Gastrocnemius medialis (tissue), 4 donors: Measurements from ENCODE around the gene ZNF445. TPM values are rescaled to one million over a fixed set of nuclear protein-coding genes. Genes with fewer than 3 reads are reported as not detected.
A peak's percentile ranks its signal among the peaks of the same experiment; 100 is the strongest.

Experiments used
- ATAC-seq, 2 donors: fragments of 150-250 bp; one replicate each; pipeline ENCODE4 v1.9.1; 2016
- DNase-seq, 2 donors: peaks; one replicate each; pipeline ENCODE4 v3.0.0-alpha.2; 2019
- H3K27ac ChIP-seq, 4 donors: fragments of 200-600 bp; sonication (generic); 1 replicate in 1 of 4; 2 replicates in 3 of 4; pipeline ENCODE4 v1.5.1; 2016 to 2018; ENCODE audit warnings: mild to moderate bottlenecking in 2 of 4, moderate library complexity in 1 of 4
- H3K27me3 ChIP-seq, 3 donors: fragments of 200-600 bp; sonication (generic) in 2 of 3; 1 replicate in 1 of 3; 2 replicates in 2 of 3; pipeline versions ENCODE4 v1.5.1 to v1.6.0; 2016 to 2019; ENCODE audit warnings: mild to moderate bottlenecking in 1 of 3, moderate library complexity in 1 of 3
- H3K36me3 ChIP-seq, 2 donors: fragments of 200-600 bp; sonication (generic) in 1 of 2; one replicate each; pipeline ENCODE4 v1.5.1; 2017 to 2018
- H3K4me1 ChIP-seq, 2 donors: fragments of 200-600 bp; sonication (generic) in 1 of 2; one replicate each; pipeline ENCODE4 v1.5.1; 2016 to 2017; ENCODE audit warnings: mild to moderate bottlenecking in 2 of 2
- H3K4me3 ChIP-seq, 4 donors: fragments of 200-600 bp; sonication (generic) in 3 of 4; 1 replicate in 1 of 4; 2 replicates in 3 of 4; pipeline ENCODE4 v1.5.1; 2016 to 2019; ENCODE audit warnings: mild to moderate bottlenecking in 2 of 4
- H3K9me3 ChIP-seq, 3 donors: fragments of 200-600 bp; sonication (generic) in 2 of 3; 1 replicate in 1 of 3; 2 replicates in 2 of 3; pipeline ENCODE4 v1.5.1; 2016 to 2019
- CTCF ChIP-seq, 5 experiments: fragments of 450-650 bp in 3 of 5; fragments of 200-600 bp in 2 of 5; sonication (generic) in 2 of 5; IDR thresholded peaks in 4 of 5; conservative IDR thresholded peaks in 1 of 5; 1 replicate in 4 of 5; 2 replicates in 1 of 5; pipeline ENCODE4 v1.5.1; 2016 to 2019; ENCODE audit warnings: antibody characterized with exemption in 5 of 5, mild to moderate bottlenecking in 3 of 5, moderate library complexity in 3 of 5
- POLR2A ChIP-seq, 2 donors: fragments of 450-650 bp; IDR thresholded peaks; one replicate each; pipeline ENCODE4 v1.6.1; 2017; ENCODE audit warnings: antibody characterized with exemption in 2 of 2, mild to moderate bottlenecking in 2 of 2, moderate library complexity in 2 of 2
- in situ Hi-C, 4 donors: fragments of 200-750 bp; cut with MboI; loops; one replicate each; pipeline versions ENCODE4 v1.15.0 to v1.8.0; 2017; ENCODE audit warnings: low sequenced_read_pairs in 4 of 4
- intact Hi-C: fragments of 100-400 bp; cut with DNase I; formaldehyde crosslinking; loops from one replicate; pipeline ENCODE4 v1.15.1; 2023; ENCODE audit warnings: low total_unique reads
- total RNA-seq, 4 donors: library from RNA; depleted of rRNA; stranded (reverse); fragments of >200 nt; gene quantifications; one replicate each; pipeline versions ENCODE4 v1.1.0 to v1.2.3, GENCODE V29; 2016

The ZNF445 gene
- total RNA-seq, 4 donors from 2014 or later = 3.6 to 6.2 (median 3.8) TPM

GRCh38 chr3:44439499-44440295 lies 37.8 kb downstream of the ZNF445 start:
- Histone ChIP-seq H3K27ac (peak overlapping the region; percentile 75 to 85 (median 79)), H3K4me1 (peaks cover 0 to 9% of the 10 kb centered on the region in 2 donors), H3K4me3 (peak overlapping the region in 2 of 4 donors; percentile 16 to 34), H3K36me3 (peaks cover 0 to 4% of the 10 kb centered on the region in 2 donors), H3K27me3 (no peaks in the 10 kb centered on the region), H3K9me3 (no peaks in the 10 kb centered on the region)
- intact Hi-C loops = loop anchor here (5.0 kb wide), 1 partner anchor 102 kb away; the partner anchor contains the start of gene TCAIM
- DNase-seq (peak; percentile 49 to 54), ATAC-seq (peak; percentile 78 to 83)
- TF ChIP-seq CTCF (IDR thresholded peaks at IDR 0.05 in 4 of 5, conservative IDR thresholded peaks at IDR 0.05 in 1 of 5) (no peak), POLR2A (IDR thresholded peaks at IDR 0.05) (peak; percentile 29 to 38)
- in situ Hi-C loops = no loop called here

GRCh38 chr3:44437800-44438199 lies 39.7 kb downstream of the ZNF445 start:
- DNase-seq = no peak
- in situ Hi-C loops = no loop called here
- ATAC-seq = no peak
- Histone ChIP-seq H3K9me3 (no peaks in the 10 kb centered on the region), H3K4me3 (no peak overlapping the region), H3K27ac (no peak overlapping the region), H3K4me1 (peaks cover 0 to 9% of the 10 kb centered on the region in 2 donors), H3K36me3 (no peaks in the 10 kb centered on the region), H3K27me3 (no peaks in the 10 kb centered on the region)
- TF ChIP-seq CTCF (IDR thresholded peaks at IDR 0.05 in 4 of 5, conservative IDR thresholded peaks at IDR 0.05 in 1 of 5) = no peak
- TF ChIP-seq POLR2A (IDR thresholded peaks at IDR 0.05) = no peak
- intact Hi-C loops = no loop called here

DNA sequence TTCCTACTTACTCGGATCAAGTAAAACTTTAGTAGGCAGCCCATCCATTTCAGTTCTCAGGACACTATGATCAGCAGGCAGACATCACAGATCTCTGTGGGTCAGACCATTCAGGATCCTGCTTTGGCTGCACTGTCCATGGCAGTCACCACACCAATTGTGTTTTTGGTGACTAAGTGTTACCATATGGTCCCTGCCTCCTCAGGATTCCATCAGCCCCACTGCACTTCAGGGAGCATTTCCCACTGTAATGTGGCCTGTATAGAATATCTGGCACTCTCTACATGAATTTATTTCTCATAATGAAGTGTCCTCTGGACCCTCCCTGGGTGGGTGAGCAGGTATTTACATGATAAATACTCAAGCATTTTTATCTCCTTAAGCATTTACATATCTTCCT lies 41.3 kb downstream of the ZNF445 start:
- in situ Hi-C loops = no loop called here
- Histone ChIP-seq H3K4me1 (peaks cover 0 to 9% of the 10 kb centered on the region in 2 donors), H3K4me3 (no peak overlapping the region), H3K36me3 (no peaks in the 10 kb centered on the region), H3K27ac (no peak overlapping the region), H3K27me3 (no peaks in the 10 kb centered on the region), H3K9me3 (no peaks in the 10 kb centered on the region)
- DNase-seq = no peak
- intact Hi-C loops = no loop called here
- ATAC-seq = no peak
- TF ChIP-seq POLR2A (IDR thresholded peaks at IDR 0.05) = no peak
- no peak for TF ChIP-seq CTCF (IDR thresholded peaks at IDR 0.05 in 4 of 5, conservative IDR thresholded peaks at IDR 0.05 in 1 of 5)

DNA sequence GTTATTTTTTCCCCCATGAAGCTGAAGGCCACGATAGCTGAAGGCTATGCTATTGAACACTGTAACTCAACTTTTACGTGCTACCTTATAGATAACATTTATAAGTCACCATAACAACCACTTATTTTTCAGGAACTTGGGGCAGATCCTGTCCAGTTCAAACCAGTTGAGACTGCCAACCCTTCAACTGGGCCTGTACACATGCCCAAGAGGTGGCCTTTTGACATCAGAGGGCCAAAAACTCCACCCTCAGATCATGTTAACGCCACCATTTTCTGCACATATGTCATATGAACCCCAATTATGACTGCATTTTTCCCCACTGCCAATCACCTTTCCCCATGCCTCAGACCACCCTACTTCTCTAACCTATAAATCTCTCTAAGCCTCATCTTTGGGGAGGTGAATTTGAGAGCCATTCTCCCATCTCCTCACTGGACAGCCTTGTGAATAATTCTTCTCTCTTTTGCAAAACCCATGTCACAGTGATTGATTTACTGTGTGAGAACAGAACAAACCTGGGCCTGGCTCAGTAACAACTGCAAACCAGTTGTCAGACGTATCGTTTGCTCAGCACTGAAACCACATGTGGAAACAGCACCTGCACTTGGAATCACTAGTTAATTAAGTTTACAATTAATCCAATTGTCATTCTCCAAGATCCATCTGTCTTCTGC lies 42.5 kb downstream of the ZNF445 start:
- Histone ChIP-seq H3K36me3 (no peaks in the 10 kb centered on the region), H3K4me1 (peaks cover 0 to under 1% of the 10 kb centered on the region in 2 donors), H3K4me3 (no peak overlapping the region), H3K9me3 (no peaks in the 10 kb centered on the region), H3K27ac (no peak overlapping the region), H3K27me3 (no peaks in the 10 kb centered on the region)
- DNase-seq (no peak), ATAC-seq (no peak)
- in situ Hi-C loops (no loop called here), intact Hi-C loops (no loop called here)
- TF ChIP-seq CTCF (IDR thresholded peaks at IDR 0.05 in 4 of 5, conservative IDR thresholded peaks at IDR 0.05 in 1 of 5) (no peak), POLR2A (IDR thresholded peaks at IDR 0.05) (no peak)
